ENCODE measurements around the gene RASAL2. TPM values are rescaled to one million over a fixed set of nuclear protein-coding genes. Genes with fewer than 3 reads are reported as not detected.

Gene RASAL2
- total RNA-seq, 1 experiment from 2014 or later, result 22.2 TPM

- 0 out of 2 replicates have a peak, but pooled peaks cover 2% of the 10 kb centered on the region for H3K27me3 ChIP-seq (ENCODE audit: insufficient read depth, low read length)
- no peaks in the 10 kb centered on the region for H3K79me1 ChIP-seq (ENCODE audit: insufficient read depth, low read depth, low read length, poor library complexity, severe bottlenecking)
- no peaks in the 10 kb centered on the region for H3K9me3 Mint-ChIP-seq
- H3K4me1 Mint-ChIP-seq, result peaks cover 57 to 72% of the 10 kb centered on the region in 2 experiments
- no peak overlapping the region for H3T11ph ChIP-seq (ENCODE audit: low read length)
- H2BK120ac ChIP-seq (ENCODE audit: low read depth, low read length, poor library complexity, severe bottlenecking), result no peak overlapping the region
- no peaks in the 10 kb centered on the region for H3K36me3 Mint-ChIP-seq (ENCODE audit: insufficient read depth in 1 of 3, low read depth in 3 of 3)
- no peak overlapping the region for H3K4me2 ChIP-seq (ENCODE audit: insufficient read depth, insufficient read length, low read length)
- no peaks in the 10 kb centered on the region for H3K79me2 ChIP-seq (ENCODE audit: insufficient read depth, low read length)
- no peaks in the 10 kb centered on the region for H3K23me2 ChIP-seq (ENCODE audit: insufficient read length, low read depth, low read length, poor library complexity, severe bottlenecking)
- no peak overlapping the region for H3K14ac ChIP-seq (ENCODE audit: insufficient read depth, low read length)
- TF ChIP-seq CTCF (conservative IDR thresholded peaks at IDR 0.05), result no peak
- H3K9ac ChIP-seq (ENCODE audit: extremely low read depth, insufficient read length, low read length), result no peak overlapping the region
- no peak overlapping the region for H2AFZ ChIP-seq (ENCODE audit: low read length)
- H4K20me1 ChIP-seq (ENCODE audit: control insufficient read depth, insufficient read depth, insufficient read length), result no peaks in the 10 kb centered on the region
- no CpG with 5 or more reads among the region's 11 CpGs for WGBS (ENCODE audit: extremely low coverage, insufficient read length, low lambda C conversion rate)
- H2BK12ac ChIP-seq (ENCODE audit: insufficient read length, low read depth, low read length), result no peak overlapping the region
- no peaks in the 10 kb centered on the region for H3K9me3 ChIP-seq (ENCODE audit: control insufficient read depth, low read depth, low read length)
- no peak overlapping the region for H3K4ac ChIP-seq (ENCODE audit: low read depth, low read length)
- peaks cover 16% of the 10 kb centered on the region for H3K4me1 ChIP-seq (ENCODE audit: insufficient read depth, low read length)
- H3K27ac Mint-ChIP-seq, result no peak overlapping the region
- no peak overlapping the region for H3K18ac ChIP-seq (ENCODE audit: insufficient read length, low read depth, low read length)
- H2BK15ac ChIP-seq (ENCODE audit: low read depth, low read length), result no peak overlapping the region
- no peak overlapping the region for H3K27ac ChIP-seq (ENCODE audit: insufficient read length, low read depth, low read length)
- no peak overlapping the region for H4K8ac ChIP-seq (replicated peaks; ENCODE audit: insufficient read length, low read depth, low read length)
- peaks cover 1% of the 10 kb centered on the region; the same call in 1 of the 2 replicates for H3K27me3 Mint-ChIP-seq (ENCODE audit: low read depth)
- H3K4me3 Mint-ChIP-seq, result no peak overlapping the region
- no peak for DNase-seq
- no peak overlapping the region for H4K5ac ChIP-seq (ENCODE audit: insufficient read length, low read depth, low read length)
- H2BK5ac ChIP-seq (ENCODE audit: insufficient read length, low read length), result no peak overlapping the region
- H3K56ac ChIP-seq (ENCODE audit: insufficient read length, low read depth, low read length), result no peak overlapping the region
- no peak overlapping the region for H2AK5ac ChIP-seq (ENCODE audit: insufficient read length, low read length)
- no peak overlapping the region for H3K23ac ChIP-seq (ENCODE audit: insufficient read length, low read depth, low read length)
- H2BK20ac ChIP-seq (ENCODE audit: low read depth, low read length, poor library complexity, severe bottlenecking), result no peak overlapping the region
- H4K91ac ChIP-seq (ENCODE audit: insufficient read length, low read depth, low read length), result no peak overlapping the region
These were observed 36.7 kb upstream of the RASAL2 start for GRCh38 chr1:178057141-178057765.
